Esophagus (tissue), 2 donors: ENCODE results near the gene VKORC1L1. TPM values are rescaled to one million over a fixed set of nuclear protein-coding genes. Genes with fewer than 3 reads are reported as not detected.
"Not testable (repeated sequence)": the region's sequence is repeated elsewhere in the genome, so short reads cannot be mapped to it uniquely, and the experiment has no call there.

Source experiments
- H3K27ac ChIP-seq, 2 donors: one replicate each; pipeline ENCODE4 v1.5.1; 2013; ENCODE audit warnings: low read depth in 2 of 2, mild to moderate bottlenecking in 2 of 2, inconsistent platforms in 1 of 2, low read length in 1 of 2, moderate library complexity in 1 of 2
- H3K27me3 ChIP-seq, 2 donors: one replicate each; pipeline ENCODE4 v1.6.1; 2013; ENCODE audit warnings: low read length in 2 of 2, control low read depth in 1 of 2, mild to moderate bottlenecking in 1 of 2; ENCODE audit not compliant: insufficient read depth in 2 of 2, control insufficient read depth in 1 of 2
- H3K36me3 ChIP-seq, 2 donors: one replicate each; pipeline ENCODE4 v1.6.1; 2013; ENCODE audit warnings: low read length in 1 of 2; ENCODE audit not compliant: control insufficient read depth in 2 of 2, insufficient read depth in 2 of 2
- H3K4me1 ChIP-seq, 2 donors: one replicate each; pipeline ENCODE4 v1.6.1; 2013; ENCODE audit warnings: low read length in 1 of 2; ENCODE audit not compliant: control insufficient read depth in 2 of 2, insufficient read depth in 2 of 2
- H3K4me3 ChIP-seq, 2 donors: one replicate each; pipeline ENCODE4 v1.5.1; 2013; ENCODE audit warnings: low read length in 2 of 2, mild to moderate bottlenecking in 2 of 2, low read depth in 1 of 2, moderate library complexity in 1 of 2
- H3K9me3 ChIP-seq, 2 donors: one replicate each; pipeline ENCODE4 v1.6.1; 2013; ENCODE audit warnings: mild to moderate bottlenecking in 2 of 2, low read depth in 1 of 2, low read length in 1 of 2, moderate library complexity in 1 of 2; ENCODE audit not compliant: control insufficient read depth in 2 of 2, insufficient read depth in 1 of 2
- WGBS, 2 donors: extraction: QIAGEN DNeasy Blood & Tissue Kit; methylation state at CpG; one replicate each; pipeline ENCODE4 v1.1.7; 2013; 5-methylcytosine and 5-hydroxymethylcytosine counted together
- polyA plus RNA-seq, 2 donors: library from polyadenylated mRNA; stranded (reverse); fragments of 200-250 nt; gene quantifications; one replicate each; pipeline ENCODE4 v1.2.3, GENCODE V29; 2013
- donor health status: healthy with polysubstance abuse.
- donor health status: Bipolar disorder and iron deficiency.

VKORC1L1 gene
- polyA plus RNA-seq = 1 to 10 TPM; 7.3 to 8.8 TPM

DNA sequence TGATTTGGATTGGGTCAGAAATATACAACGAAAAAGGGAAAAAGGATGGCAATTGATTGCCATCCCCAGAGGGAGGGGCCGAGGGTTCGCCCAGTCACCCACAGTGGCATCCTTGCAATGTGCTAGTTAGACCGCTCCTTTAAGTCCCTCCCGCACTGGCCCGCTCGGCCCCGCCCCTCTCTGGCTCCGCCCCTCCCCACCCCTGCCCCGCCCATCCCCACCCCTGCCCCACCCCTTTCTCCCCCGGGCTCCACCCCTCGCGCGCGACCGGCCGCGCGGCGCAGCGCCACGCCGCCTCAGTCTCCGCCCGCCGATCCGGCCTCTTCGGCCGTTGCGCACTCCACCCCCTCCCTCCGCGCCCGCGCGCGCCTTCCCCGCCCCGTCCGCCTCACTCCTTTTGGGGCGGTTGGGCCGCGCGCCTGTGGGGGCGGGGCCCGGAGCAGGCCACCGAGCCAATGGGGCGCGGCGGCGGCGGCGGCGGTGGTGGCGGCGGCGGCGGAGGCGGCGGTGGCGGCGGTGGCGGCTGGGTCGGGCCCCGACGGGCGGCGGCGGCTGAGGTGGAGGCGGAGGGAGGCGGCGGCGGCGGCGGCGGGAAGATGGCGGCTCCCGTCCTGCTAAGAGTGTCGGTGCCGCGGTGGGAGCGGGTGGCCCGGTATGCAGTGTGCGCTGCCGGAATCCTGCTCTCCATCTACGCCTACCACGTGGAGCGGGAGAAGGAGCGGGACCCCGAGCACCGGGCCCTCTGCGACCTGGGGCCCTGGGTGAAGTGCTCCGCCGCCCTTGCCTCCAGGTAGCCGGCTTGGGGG, at the start of gene VKORC1L1:
TSS of gene VKORC1L1 (plus strand) at position 299 of the 806 bp plus-strand sequence. CDS start at position 597, 298 bp downstream.
- Histone ChIP-seq H3K9me3 (no peaks in the 10 kb centered on the region), H3K27ac (peak within 1 kb of the TSS; percentile 72 to 82), H3K27me3 (no peaks in the 10 kb centered on the region), H3K4me1 (no peaks in the 10 kb centered on the region), H3K4me3 (peak within 1 kb of the TSS; percentile 64 to 94), H3K36me3 (no peaks in the 10 kb centered on the region)
- 0% methylated on average over 27 to 94 of the region's 94 CpGs for WGBS, 2 donors

DNA sequence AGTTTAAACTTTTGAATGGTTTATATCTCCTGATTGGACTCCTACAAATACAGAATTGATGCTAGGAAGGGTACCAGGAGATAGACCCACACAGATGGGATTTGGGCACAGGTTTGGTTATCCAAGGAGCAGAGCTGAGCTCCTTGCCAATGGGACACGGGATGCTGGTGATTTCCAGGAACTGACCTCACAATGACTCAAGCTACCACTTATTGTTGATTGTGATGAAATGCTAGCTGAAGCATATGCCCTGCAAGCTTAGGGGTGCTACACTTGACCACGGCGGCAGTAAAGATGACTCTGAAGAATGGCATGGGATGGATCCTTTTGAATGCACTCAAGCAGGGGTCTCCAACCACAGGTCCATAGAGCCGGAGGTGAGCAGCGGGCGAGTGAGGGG, 45.5 kb upstream of the VKORC1L1 start:
- Histone ChIP-seq H3K36me3 (no peaks in the 10 kb centered on the region), H3K9me3 (no peaks in the 10 kb centered on the region), H3K27ac (no peak overlapping the region), H3K27me3 (no peaks in the 10 kb centered on the region), H3K4me1 (no peaks in the 10 kb centered on the region), H3K4me3 (no peak overlapping the region)
- 93 to 95% methylated on average over 6 of the region's 6 CpGs for WGBS, 2 donors

DNA sequence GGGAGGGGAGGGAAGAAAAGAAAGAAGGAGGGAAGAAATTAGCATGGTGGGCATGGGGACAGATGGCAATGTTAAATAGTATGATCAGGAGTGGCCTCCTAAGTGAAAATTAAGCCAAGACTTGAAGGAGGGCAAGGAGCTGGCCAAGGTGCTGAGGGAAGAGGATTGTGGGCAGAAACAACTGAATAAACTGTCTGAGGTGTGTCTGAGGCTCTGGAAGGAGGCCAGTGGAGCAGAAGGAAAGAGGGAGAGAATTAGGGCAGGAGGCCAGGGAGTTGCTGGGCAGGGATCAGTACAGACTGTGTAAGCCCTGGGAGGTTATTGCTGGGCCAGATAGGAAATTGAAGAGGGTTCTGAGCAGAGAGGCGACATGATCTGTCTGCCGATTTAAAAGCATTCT, 40.6 kb upstream of the VKORC1L1 start:
- H3K36me3 ChIP-seq = no peaks in the 10 kb centered on the region

GRCh38 chr7:65836684-65837083, 36.2 kb upstream of the VKORC1L1 start:
- H3K9me3 ChIP-seq, H3K4me1 ChIP-seq, H3K27ac ChIP-seq, H3K36me3 ChIP-seq, H3K27me3 ChIP-seq, H3K4me3 ChIP-seq: not testable (repeated sequence)
- 96 to 97% methylated on average over 3 of the region's 3 CpGs for WGBS, 2 donors

More for the DNA sequence above, 40.6 kb upstream of the VKORC1L1 start:
- no peak overlapping the region for H3K4me3 ChIP-seq
- H3K27me3 ChIP-seq = no peaks in the 10 kb centered on the region
- WGBS, 2 donors = 84 to 91% methylated on average over 2 of the region's 2 CpGs
- no peaks in the 10 kb centered on the region for H3K4me1 ChIP-seq
- H3K27ac ChIP-seq = no peak overlapping the region
- H3K9me3 ChIP-seq = no peaks in the 10 kb centered on the region

DNA sequence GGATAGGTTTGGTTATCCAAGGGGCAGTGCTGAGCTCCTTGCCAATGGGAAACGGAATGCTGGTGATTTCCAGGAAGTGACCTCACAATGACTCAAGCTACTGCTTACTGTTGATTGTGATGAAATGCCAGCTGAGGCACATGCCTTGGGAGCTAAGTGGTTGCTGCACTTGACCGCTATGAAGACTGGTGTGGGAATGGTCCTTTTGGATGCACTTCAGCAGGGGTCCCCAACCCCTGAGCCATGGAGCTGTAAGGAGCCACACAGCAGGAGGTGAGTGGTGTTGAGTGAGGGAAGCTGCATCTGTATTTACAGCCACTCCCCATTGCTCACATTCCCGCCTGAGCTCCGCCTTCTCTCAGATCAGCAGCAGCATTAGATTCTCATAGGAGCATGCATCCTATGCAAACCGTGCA, 35.3 kb upstream of the VKORC1L1 start:
- H3K4me1 ChIP-seq, H3K27ac ChIP-seq, H3K4me3 ChIP-seq, H3K36me3 ChIP-seq, H3K9me3 ChIP-seq, H3K27me3 ChIP-seq: not testable (repeated sequence)
- 84% methylated on average over 5 of the region's 5 CpGs for WGBS, 2 donors

GRCh38 chr7:65839846-65840245, 33.0 kb upstream of the VKORC1L1 start:
- Histone ChIP-seq H3K9me3 (no peaks in the 10 kb centered on the region), H3K27me3 (no peaks in the 10 kb centered on the region), H3K36me3 (peaks cover 0 to 5% of the 10 kb centered on the region in 2 donors), H3K27ac (no peak overlapping the region), H3K4me1 (no peaks in the 10 kb centered on the region), H3K4me3 (no peak overlapping the region)
- WGBS, 2 donors = 94 to 95% methylated on average over 6 of the region's 6 CpGs

DNA sequence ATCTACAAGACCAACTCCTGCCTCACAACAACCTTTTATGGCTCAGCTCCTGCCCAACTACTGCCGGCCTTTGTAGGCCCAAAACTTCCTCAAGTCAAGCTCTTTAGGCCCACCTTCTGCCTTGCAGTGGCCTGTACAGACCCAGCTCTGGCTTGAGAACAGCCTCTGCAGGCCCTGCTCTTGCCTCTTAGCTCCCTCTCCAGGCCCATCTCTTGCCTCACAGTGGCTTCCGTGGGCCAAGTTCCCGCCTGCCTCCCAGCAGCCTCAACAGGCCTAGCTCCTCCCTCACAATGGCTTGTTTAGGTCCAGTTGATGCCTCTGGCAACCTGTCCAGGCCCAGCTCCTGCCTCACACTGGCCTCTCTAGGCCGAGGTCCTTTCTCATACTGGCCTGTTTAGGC, 32.4 kb upstream of the VKORC1L1 start:
- no peak overlapping the region for H3K4me3 ChIP-seq
- no peaks in the 10 kb centered on the region for H3K27me3 ChIP-seq
- no peak overlapping the region for H3K27ac ChIP-seq
- H3K4me1 ChIP-seq = no peaks in the 10 kb centered on the region
- 94 to 96% methylated on average over 4 of the region's 4 CpGs for WGBS, 2 donors
- H3K9me3 ChIP-seq = no peaks in the 10 kb centered on the region
- H3K36me3 ChIP-seq = peaks cover 0 to 5% of the 10 kb centered on the region in 2 donors

- H3K27me3 ChIP-seq, H3K36me3 ChIP-seq, H3K27ac ChIP-seq, H3K4me3 ChIP-seq, H3K4me1 ChIP-seq, H3K9me3 ChIP-seq: not testable (repeated sequence)
These were observed 29.3 kb upstream of the VKORC1L1 start for GRCh38 chr7:65843616-65844015.

DNA sequence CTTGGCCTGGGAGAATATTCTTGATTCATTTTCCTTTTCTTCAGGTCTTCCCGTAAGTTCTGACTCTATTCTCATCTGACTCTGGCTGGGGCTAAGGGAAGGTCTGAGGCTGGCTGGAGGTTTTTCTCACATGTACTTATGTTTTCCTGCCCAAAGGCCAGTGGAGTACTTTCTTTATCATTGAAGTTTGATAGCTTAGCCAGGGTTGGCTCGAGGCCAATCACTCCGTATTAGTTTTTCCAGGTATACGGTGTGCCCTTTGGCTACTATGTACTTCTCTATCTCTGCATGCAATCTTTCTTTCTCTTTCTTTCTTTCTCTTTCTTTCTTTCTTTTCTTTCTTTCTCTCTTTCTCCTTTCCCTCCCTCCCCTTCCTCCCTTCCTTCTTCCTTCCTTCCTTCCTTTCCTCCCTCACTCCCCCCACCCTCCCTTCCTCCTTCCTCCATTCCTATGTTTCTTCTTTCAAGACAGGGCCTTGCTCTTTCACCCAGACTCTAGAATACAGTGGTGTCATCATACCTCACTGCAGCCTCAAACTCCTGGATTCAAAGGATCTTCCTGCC, 26.8 kb upstream of the VKORC1L1 start:
- WGBS, 2 donors = 56 to 69% methylated on average over 4 of the region's 4 CpGs
- H3K36me3 ChIP-seq = no peaks in the 10 kb centered on the region
- H3K4me1 ChIP-seq = no peaks in the 10 kb centered on the region
- no peaks in the 10 kb centered on the region for H3K9me3 ChIP-seq
- H3K27me3 ChIP-seq = no peaks in the 10 kb centered on the region
- H3K4me3 ChIP-seq = no peak overlapping the region
- H3K27ac ChIP-seq = no peak overlapping the region

DNA sequence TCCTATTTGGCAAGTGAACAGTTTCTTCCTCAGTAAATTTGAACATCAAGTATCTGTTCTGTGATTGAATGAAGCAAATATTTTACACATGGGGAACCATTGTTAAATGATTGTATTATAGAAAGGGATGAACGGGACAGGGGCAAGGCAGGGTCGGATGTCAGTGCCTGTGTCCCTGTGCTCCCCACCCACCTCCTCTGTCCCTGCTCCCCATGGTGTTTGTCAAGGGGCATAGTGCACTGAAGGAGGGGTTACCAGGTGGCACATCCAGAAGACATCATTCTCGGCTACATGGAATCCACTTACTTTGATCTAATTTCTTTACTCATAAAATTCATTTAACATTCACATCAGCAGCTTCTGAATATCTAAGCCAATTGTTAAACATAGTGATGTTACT, 19.4 kb upstream of the VKORC1L1 start:
- H3K4me1 ChIP-seq, H3K27ac ChIP-seq, H3K36me3 ChIP-seq, H3K27me3 ChIP-seq, H3K4me3 ChIP-seq, H3K9me3 ChIP-seq: not testable (repeated sequence)
- WGBS, 2 donors = 73 to 79% methylated on average over 3 of the region's 3 CpGs
